GM12865 (cell line): ENCODE data around the gene PRMT2.

Source experiments
- DNase-seq: peaks from one replicate; pipeline ENCODE4 v3.0.0; 2010; ENCODE audit warnings: low read depth
- H3K4me3 ChIP-seq: 2 replicates; pipeline ENCODE4 v1.5.1; 2011; ENCODE audit warnings: mild to moderate bottlenecking, low read depth, low read length, control low read depth
- TF ChIP-seq, protein P1 (sequence below): IDR thresholded peaks from 2 replicates; pipeline ENCODE4 v1.5.1; 2011; ENCODE audit warnings: low read length, control low read depth, low read depth, inconsistent platforms; ENCODE audit not compliant: insufficient read depth; ENCODE audit errors: missing control alignments

PRMT2 gene

DNA sequence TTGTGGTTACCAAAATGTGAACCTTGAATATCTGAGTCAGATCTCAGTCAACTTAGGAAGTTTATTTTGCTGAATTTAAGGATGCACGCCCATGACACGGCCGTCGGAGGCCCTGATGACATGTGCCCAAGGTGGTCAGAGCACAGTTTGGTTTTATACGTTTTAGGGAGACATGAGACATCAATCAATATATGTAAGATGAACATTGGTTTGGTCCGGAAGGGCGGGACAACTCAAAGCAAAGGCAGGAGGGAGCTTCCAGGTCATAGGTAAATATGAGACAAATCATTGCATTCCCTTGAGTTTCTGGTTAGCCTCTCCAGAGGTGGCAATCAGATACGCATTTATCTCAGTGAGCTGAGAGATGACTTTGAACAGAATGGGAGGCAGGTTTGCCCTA is 1.0 kb upstream of the PRMT2 start:
- no peak for DNase-seq
- peak overlapping the region; percentile 83; the same call in 1 of the 2 replicates for H3K4me3 ChIP-seq
- TF ChIP-seq, protein P1, sequence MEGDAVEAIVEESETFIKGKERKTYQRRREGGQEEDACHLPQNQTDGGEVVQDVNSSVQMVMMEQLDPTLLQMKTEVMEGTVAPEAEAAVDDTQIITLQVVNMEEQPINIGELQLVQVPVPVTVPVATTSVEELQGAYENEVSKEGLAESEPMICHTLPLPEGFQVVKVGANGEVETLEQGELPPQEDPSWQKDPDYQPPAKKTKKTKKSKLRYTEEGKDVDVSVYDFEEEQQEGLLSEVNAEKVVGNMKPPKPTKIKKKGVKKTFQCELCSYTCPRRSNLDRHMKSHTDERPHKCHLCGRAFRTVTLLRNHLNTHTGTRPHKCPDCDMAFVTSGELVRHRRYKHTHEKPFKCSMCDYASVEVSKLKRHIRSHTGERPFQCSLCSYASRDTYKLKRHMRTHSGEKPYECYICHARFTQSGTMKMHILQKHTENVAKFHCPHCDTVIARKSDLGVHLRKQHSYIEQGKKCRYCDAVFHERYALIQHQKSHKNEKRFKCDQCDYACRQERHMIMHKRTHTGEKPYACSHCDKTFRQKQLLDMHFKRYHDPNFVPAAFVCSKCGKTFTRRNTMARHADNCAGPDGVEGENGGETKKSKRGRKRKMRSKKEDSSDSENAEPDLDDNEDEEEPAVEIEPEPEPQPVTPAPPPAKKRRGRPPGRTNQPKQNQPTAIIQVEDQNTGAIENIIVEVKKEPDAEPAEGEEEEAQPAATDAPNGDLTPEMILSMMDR = no peak

DNA sequence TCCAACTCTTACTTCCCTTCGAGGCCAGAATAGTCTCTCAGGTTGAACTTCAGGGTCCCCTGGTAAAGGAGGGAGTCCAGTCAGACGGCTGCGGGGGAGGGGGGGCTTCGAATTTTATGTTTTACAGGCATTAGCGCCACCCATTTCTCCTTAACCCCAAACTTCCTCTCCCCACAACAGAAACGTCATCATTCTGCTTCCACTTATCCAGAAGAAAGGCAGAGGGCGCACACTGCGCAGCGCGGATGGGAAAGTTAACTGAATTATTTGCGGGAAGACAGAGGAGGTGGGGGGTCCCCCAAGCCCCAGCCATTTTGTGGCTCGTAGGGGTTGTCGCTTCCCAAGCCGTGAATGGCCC is 529 bp upstream of the PRMT2 start:
- DNase-seq = peak; percentile 81
- peak overlapping the region; percentile 83 for H3K4me3 ChIP-seq
- TF ChIP-seq, protein P1 = peak; percentile 4

DNA sequence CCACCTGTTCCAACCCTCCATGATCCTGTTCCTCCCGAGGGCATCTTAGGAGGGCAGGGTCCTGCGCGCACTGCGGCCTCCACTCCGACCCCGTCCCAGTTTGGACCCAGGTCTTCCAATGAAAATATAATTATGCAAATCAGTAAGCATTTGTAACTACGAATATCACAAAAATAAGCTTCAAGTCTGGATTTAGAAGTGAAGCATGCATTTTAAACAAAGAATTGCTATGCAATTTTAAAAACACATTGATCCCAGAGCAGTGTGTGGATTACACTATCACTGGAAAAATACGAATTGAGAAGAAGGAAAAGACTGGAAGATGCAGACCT is 673 bp downstream of the PRMT2 start:
- TF ChIP-seq, protein P1 = no peak
- peak overlapping the region; percentile 83 for H3K4me3 ChIP-seq
- DNase-seq = no peak

DNA sequence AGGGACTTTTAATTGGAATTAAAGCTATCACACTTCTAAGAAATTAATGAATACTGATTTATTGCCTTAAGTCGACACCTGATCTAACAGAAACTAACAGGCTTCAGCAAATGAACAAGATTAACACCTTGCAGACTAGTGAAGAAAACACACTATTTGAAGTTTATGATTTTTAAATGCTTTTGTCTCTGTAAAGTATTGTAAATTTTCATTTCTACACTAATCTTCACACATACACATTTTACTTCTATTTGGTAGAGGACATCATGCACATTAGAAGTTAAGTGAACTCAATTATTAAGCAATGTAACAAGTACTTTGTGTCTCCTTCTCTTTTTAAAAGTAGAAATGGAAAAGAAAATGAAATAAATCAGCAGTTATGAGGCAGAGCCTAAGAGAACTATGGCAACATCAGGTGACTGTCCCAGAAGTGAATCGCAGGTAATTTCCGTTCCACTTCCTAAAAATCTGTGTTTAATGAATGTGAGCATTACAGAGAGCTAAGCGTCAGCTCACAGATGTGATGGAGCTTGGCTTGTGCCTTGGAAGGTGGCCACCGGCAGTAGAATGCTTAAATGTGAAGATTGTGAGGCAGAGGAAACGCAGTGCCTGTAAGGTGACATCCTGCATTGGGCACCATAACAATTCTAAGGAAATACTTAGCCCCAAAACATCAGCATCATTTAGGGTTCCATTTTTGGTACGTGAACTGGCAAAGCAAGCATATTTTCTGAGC is 1.2 kb downstream of the PRMT2 start:
- TF ChIP-seq, protein P1 = no peak

DNA sequence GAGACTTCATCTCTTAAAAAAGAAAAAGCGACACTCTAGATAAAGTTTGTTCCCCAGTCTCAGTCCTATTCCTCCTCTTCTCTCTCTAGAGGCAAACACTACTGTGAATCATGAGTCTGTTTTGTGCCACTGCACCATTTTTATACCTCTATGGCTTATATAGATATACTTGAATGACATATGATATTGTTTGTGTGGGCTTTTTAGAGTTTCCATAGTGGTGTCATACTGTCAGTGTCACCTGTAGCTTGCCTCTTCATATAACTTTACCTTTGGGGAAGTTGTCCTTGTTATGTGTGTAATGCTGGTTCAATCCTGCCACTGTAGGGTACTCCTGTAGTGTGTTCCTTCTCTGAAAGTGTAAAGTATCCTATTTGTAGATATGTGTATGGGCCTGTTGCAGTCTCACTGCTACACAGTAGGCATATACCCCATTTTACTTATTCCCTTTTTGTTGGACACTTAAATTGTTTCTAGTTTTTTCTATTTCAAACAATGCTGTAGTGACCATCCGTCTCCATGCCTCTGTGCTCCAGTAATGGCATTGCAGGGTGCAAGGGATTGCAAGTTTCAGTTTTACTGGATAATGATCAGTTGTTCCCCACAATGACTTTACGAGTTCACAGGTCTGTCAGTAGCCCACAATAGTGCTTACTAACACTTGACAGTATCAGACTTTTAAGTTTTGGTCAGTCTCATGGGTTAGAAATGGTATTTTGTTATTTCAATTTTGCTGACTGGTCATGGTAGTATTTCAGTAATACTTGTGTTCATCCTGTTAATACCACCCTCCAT is 2.7 kb downstream of the PRMT2 start:
- peak; percentile 30 for DNase-seq
- no peak overlapping the region for H3K4me3 ChIP-seq

More for the DNA sequence above, 1.2 kb downstream of the PRMT2 start:
- no peak for DNase-seq
- H3K4me3 ChIP-seq = peak overlapping the region; percentile 83

DNA sequence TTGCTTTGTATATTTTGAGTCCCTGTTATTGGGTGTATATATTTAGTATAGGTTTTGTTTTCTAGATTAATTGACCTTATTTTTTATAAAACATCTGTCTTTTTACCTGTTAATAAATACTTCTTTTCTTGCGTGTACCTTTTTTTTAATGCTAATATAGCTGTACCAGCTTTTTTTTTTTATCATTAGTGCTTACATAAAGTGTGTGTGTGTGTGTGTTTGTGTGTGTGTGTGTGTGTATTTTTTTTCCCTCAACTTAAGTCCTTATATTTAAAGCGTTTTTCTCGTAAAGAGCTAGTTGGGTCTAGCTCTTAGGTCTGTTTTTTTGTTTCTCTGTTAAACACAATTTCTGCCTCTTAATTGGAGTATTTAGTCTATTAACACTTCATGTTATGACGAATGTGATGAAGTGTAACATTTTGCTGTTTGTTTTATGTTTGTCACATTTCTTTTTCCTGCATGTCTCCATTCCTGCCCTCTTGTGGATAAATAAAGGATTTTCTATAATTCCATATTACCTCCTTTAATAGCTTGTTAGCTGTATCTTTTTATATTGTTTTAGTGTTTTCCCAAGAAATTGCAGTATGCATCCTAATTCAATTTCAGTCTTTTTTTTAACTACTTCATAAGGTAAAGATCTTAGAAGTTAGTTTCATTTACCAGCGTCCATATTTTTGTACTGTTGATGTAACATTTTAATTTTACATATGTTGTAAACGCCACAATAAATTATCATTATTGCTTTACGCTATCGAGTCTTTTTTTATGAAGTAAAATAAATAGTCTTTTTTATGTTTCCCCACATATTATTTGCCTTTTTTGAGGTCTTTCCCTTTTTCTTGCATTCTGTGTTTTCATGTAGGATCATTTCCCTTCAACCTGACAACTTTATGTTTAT is 4.3 kb downstream of the PRMT2 start:
- no peak for DNase-seq
- TF ChIP-seq, protein P1 = no peak
- H3K4me3 ChIP-seq = no peak overlapping the region

More for the DNA sequence above, 2.7 kb downstream of the PRMT2 start:
- TF ChIP-seq, protein P1 = no peak
